ENCODE results near the gene CYP27A1.

DNA sequence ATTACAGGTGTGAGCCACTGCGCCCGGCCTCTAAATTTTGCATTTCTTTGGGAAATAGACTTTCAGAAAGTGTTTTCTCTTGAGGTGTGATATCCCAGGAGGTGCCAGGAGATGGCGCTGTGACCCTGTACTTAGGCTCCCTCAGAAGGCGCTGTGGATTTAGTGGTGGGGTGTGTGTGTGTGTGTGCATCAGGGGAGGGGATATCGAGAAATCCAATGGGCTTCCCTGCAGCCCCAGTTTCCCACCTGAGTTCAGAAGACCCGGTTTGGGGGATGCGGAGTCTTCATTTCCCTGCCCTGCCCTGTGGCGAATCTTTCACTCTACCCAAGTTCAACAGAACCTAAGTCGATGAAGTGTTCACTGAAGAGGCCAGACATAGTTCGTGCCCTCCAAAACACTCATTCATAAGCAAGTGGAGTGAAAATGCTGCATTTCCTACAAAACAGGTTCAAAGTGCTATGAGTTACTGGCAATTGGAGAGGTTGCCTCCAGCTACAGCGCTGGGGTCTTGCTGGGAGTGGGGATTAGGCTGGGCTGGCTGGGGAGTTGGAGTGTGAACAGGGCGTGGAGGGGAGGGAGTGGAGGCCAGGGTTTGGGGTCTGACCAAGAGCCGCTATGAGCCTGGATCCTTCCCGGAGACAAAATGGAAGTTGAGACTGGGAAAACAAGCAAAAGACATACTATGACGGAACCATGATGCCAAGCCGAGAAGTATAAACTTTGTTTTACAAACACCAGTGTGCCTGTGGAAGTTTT lies 71.1 kb downstream of the CYP27A1 start:
- TF ChIP-seq CTCF (IDR thresholded peaks at IDR 0.05; ENCODE audit: low read depth, low read length, missing input control) (peak; percentile 72), YY1 (IDR thresholded peaks at IDR 0.05) (no peak), EGR1 (IDR thresholded peaks at IDR 0.05; ENCODE audit: low read depth in 2 of 2) (no peak), FOXA1 (IDR thresholded peaks at IDR 0.05) (no peak), RAD21 (IDR thresholded peaks at IDR 0.05) (peak; percentile 77 to 85), HNF4A (conservative IDR thresholded peaks at IDR 0.05) (no peak), ZBTB33 (IDR thresholded peaks at IDR 0.05) (no peak), GABPA (IDR thresholded peaks at IDR 0.05 in 1 of 2, conservative IDR thresholded peaks at IDR 0.05 in 1 of 2) (no peak), JUND (IDR thresholded peaks at IDR 0.05) (no peak)
